ENCODE results near the gene FOXK1. TPM values are rescaled to one million over a fixed set of nuclear protein-coding genes. Genes with fewer than 3 reads are reported as not detected.

Gene FOXK1
- total and polyA plus RNA-seq, 2 of the 13 experiments (the other 11 are each of a cell fraction or from before 2014, with no cell fraction given): 4.6 to 8.8 TPM

DNA sequence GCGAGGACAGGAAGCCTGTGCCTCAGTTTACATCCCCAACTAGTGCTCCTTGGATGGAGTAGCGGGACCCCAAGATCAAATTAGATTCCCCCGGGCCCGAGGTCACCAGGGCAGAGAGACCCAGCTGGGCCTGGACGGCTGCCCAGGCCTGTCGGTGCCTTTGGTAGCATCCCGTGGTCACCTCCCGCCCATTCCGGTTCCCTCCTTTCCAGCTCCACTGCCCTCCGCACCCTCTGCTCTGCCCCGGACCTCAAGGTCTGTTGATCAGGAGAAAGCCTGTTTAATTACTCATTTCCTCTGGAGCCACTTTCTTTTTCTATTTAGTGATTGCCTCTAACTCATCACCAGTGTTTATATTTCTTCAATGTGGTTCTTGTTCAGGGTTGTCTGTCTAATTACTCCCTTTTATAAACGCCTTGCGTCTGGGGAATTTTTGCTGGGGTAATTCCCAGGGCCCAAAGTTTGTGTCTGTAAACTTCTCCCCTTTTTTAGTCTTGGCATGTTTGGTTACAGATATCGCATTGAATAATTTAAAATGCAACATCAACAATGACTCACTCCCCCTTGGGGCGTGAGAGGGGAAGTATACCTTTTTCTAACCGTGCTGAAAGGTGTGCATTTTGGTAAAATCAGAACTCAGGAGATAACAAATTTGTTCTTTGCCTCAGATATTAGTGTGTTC, 1.9 kb downstream of the FOXK1 start (continued):
- TF ChIP-seq KDM5A (IDR thresholded peaks at IDR 0.05; ENCODE audit: borderline replicate concordance, low read length): 0 out of 2 replicates have a peak, but pooled peaks have one; percentile 32
- no peak for TF ChIP-seq FOXO1 (CRISPR knock-in tag; IDR thresholded peaks at IDR 0.05)
- TF ChIP-seq, protein P1, sequence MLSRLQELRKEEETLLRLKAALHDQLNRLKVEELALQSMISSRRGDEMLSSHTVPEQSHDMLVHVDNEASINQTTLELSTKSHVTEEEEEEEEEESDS (CRISPR knock-in tag; IDR thresholded peaks at IDR 0.05; ENCODE audit: borderline replicate concordance): no peak
- TF ChIP-seq ZNF724P (CRISPR knock-in tag; IDR thresholded peaks at IDR 0.05; ENCODE audit: borderline replicate concordance): no peak
- TF ChIP-seq JUN (CRISPR knock-in tag; IDR thresholded peaks at IDR 0.05): no peak
- no peak for TF ChIP-seq TCF12 (IDR thresholded peaks at IDR 0.05)
- no peak for TF ChIP-seq TCF12 (CRISPR knock-in tag; IDR thresholded peaks at IDR 0.05)
- TF ChIP-seq DMAP1 (CRISPR knock-in tag; IDR thresholded peaks at IDR 0.05): no peak; the same call in 1 of the 2 replicates
- TF ChIP-seq HCFC1 (IDR thresholded peaks at IDR 0.05; ENCODE audit: low read depth, low read length): no peak
- no peak for TF ChIP-seq ZNF317 (CRISPR knock-in tag; IDR thresholded peaks at IDR 0.05)
- TF ChIP-seq, protein P2, sequence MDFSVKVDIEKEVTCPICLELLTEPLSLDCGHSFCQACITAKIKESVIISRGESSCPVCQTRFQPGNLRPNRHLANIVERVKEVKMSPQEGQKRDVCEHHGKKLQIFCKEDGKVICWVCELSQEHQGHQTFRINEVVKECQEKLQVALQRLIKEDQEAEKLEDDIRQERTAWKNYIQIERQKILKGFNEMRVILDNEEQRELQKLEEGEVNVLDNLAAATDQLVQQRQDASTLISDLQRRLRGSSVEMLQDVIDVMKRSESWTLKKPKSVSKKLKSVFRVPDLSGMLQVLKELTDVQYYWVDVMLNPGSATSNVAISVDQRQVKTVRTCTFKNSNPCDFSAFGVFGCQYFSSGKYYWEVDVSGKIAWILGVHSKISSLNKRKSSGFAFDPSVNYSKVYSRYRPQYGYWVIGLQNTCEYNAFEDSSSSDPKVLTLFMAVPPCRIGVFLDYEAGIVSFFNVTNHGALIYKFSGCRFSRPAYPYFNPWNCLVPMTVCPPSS (IDR thresholded peaks at IDR 0.05): no peak
- TF ChIP-seq EHMT2 (IDR thresholded peaks at IDR 0.05; ENCODE audit: borderline replicate concordance, low read depth, low read length): no peak
- TF ChIP-seq, protein P3, sequence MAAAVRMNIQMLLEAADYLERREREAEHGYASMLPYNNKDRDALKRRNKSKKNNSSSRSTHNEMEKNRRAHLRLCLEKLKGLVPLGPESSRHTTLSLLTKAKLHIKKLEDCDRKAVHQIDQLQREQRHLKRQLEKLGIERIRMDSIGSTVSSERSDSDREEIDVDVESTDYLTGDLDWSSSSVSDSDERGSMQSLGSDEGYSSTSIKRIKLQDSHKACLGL (CRISPR knock-in tag; IDR thresholded peaks at IDR 0.05): no peak
- TF ChIP-seq MAZ (IDR thresholded peaks at IDR 0.05; ENCODE audit: borderline replicate concordance, low read depth, low read length): no peak
- TF ChIP-seq MAZ (CRISPR knock-in tag; IDR thresholded peaks at IDR 0.05; ENCODE audit: low read depth): no peak
- TF ChIP-seq, protein P4, sequence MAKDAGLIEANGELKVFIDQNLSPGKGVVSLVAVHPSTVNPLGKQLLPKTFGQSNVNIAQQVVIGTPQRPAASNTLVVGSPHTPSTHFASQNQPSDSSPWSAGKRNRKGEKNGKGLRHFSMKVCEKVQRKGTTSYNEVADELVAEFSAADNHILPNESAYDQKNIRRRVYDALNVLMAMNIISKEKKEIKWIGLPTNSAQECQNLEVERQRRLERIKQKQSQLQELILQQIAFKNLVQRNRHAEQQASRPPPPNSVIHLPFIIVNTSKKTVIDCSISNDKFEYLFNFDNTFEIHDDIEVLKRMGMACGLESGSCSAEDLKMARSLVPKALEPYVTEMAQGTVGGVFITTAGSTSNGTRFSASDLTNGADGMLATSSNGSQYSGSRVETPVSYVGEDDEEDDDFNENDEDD (CRISPR knock-in tag; IDR thresholded peaks at IDR 0.05; ENCODE audit: borderline replicate concordance): peak; percentile 40; the same call in 1 of the 2 replicates
- TF ChIP-seq POLR2A (IDR thresholded peaks at IDR 0.05; ENCODE audit: insufficient read depth in 1 of 2, low read depth in 2 of 2, low read length in 2 of 2): no peak
- no peak for TF ChIP-seq NCOA5 (CRISPR knock-in tag; IDR thresholded peaks at IDR 0.05)
- TF ChIP-seq ZFP90 (CRISPR knock-in tag; IDR thresholded peaks at IDR 0.05; ENCODE audit: borderline replicate concordance): no peak
- TF ChIP-seq SAP130 (CRISPR knock-in tag; IDR thresholded peaks at IDR 0.05; ENCODE audit: low read depth): peak; percentile 57
- no peak for TF ChIP-seq EZH2 (conservative IDR thresholded peaks at IDR 0.05; ENCODE audit: low read depth, low read length)
- TF ChIP-seq, protein P5, sequence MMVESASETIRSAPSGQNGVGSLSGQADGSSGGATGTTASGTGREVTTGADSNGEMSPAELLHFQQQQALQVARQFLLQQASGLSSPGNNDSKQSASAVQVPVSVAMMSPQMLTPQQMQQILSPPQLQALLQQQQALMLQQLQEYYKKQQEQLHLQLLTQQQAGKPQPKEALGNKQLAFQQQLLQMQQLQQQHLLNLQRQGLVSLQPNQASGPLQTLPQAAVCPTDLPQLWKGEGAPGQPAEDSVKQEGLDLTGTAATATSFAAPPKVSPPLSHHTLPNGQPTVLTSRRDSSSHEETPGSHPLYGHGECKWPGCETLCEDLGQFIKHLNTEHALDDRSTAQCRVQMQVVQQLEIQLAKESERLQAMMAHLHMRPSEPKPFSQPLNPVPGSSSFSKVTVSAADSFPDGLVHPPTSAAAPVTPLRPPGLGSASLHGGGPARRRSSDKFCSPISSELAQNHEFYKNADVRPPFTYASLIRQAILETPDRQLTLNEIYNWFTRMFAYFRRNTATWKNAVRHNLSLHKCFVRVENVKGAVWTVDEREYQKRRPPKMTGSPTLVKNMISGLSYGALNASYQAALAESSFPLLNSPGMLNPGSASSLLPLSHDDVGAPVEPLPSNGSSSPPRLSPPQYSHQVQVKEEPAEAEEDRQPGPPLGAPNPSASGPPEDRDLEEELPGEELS (CRISPR knock-in tag; IDR thresholded peaks at IDR 0.05): 0 out of 2 replicates have a peak, but pooled peaks have one; percentile 24
- TF ChIP-seq ZNF383 (CRISPR knock-in tag; IDR thresholded peaks at IDR 0.05; ENCODE audit: borderline replicate concordance): no peak
- no peak for TF ChIP-seq ZNF563 (CRISPR knock-in tag; IDR thresholded peaks at IDR 0.05)
- no peak for TF ChIP-seq ZFP36L2 (CRISPR knock-in tag; IDR thresholded peaks at IDR 0.05)
- no peak for TF ChIP-seq MAFK (conservative IDR thresholded peaks at IDR 0.05 in 1 of 2, IDR thresholded peaks at IDR 0.05 in 1 of 2; ENCODE audit: low read length in 2 of 2)
- TF ChIP-seq SMAD3 (CRISPR knock-in tag; IDR thresholded peaks at IDR 0.05): no peak
- TF ChIP-seq DNMT1 (CRISPR knock-in tag; IDR thresholded peaks at IDR 0.05): no peak

All from HepG2 (cell line).